Left lung (tissue), 10 donors: Measurements from ENCODE around the gene KIF16B. TPM values are rescaled to one million over a fixed set of nuclear protein-coding genes. Genes with fewer than 3 reads are reported as not detected.

ENCODE experiments used
- ATAC-seq: fragments of 200-7000 bp; cut with Tn5 transposase; one replicate; pipeline ENCODE4 v1.9.1; 2020; ENCODE audit warnings: moderate library complexity
- DNase-seq, 4 donors: peaks; one replicate each; pipeline ENCODE4 v3.0.0-alpha.2; 2013 to 2020
- H3K27ac ChIP-seq, 2 donors: fragments of 200-600 bp; sonication (generic) in 1 of 2; one replicate each; pipeline versions ENCODE4 v1.5.0 to v1.8.0; 2020 to 2021
- H3K27me3 ChIP-seq, 2 donors: fragments of 200-600 bp; sonication (generic) in 1 of 2; one replicate each; pipeline versions ENCODE4 v1.5.0 to v1.8.0; 2020 to 2021
- H3K36me3 ChIP-seq, 2 donors: fragments of 200-600 bp; sonication (generic) in 1 of 2; one replicate each; pipeline versions ENCODE4 v1.5.0 to v1.8.0; 2020 to 2021
- H3K4me1 ChIP-seq, 2 donors: fragments of 200-600 bp; one replicate each; pipeline ENCODE4 v1.8.0; 2021
- H3K4me3 ChIP-seq, 2 donors: fragments of 200-600 bp; sonication (generic) in 1 of 2; one replicate each; pipeline versions ENCODE4 v1.5.0 to v1.8.0; 2020 to 2021; ENCODE audit warnings: mild to moderate bottlenecking in 1 of 2
- H3K9me3 ChIP-seq, 2 donors: fragments of 200-600 bp; sonication (generic) in 1 of 2; one replicate each; pipeline versions ENCODE4 v1.5.0 to v1.8.0; 2020 to 2021
- CTCF ChIP-seq, 2 donors: fragments of 200-600 bp; sonication (generic) in 1 of 2; IDR thresholded peaks; one replicate each; pipeline versions ENCODE4 v1.5.0 to v1.8.0; 2021; ENCODE audit warnings: antibody characterized with exemption in 2 of 2
- intact Hi-C, 2 donors: fragments of 100-400 bp; cut with DNase I; formaldehyde crosslinking; loops; one replicate each; pipeline versions ENCODE4 v1.11.2 to v1.14.2; 2022
- polyA plus RNA-seq, 6 donors: library from polyadenylated mRNA; unstranded; fragments of 120-200 nt; gene quantifications; one replicate each; pipeline ENCODE4 v1.2.1, GENCODE V29; 2013; ENCODE audit not compliant: insufficient read length in 6 of 6
- total RNA-seq, 2 donors: library from RNA; stranded (reverse); fragmentation: NEBNext Ultra II Directional; extraction: Animal tissue kit (Norgen Biotek cat#: 25700); gene quantifications; one replicate each; pipeline ENCODE4 v1.2.1, GENCODE V29; 2021
- donor health status: DM: no; HTN: yes; CAD: no.
- donor health status: DM: no; HTN: no; CAD: no.

KIF16B gene
- total and polyA plus RNA-seq, 8 donors = 9.1 to 23.8 (median 12.8) TPM

- Histone ChIP-seq H3K36me3 (peaks cover 0 to 12% of the 10 kb centered on the region in 2 donors), H3K4me3 (no peak overlapping the region), H3K27ac (no peak overlapping the region), H3K27me3 (no peaks in the 10 kb centered on the region), H3K9me3 (no peaks in the 10 kb centered on the region), H3K4me1 (no peaks in the 10 kb centered on the region)
- intact Hi-C loops = no loop called here
- ATAC-seq = no peak
- DNase-seq = no peak
- no peak for TF ChIP-seq CTCF (IDR thresholded peaks at IDR 0.05)
Observed at GRCh38 chr20:16485401-16485800, 87.8 kb downstream of the KIF16B start.

GRCh38 chr20:16483024-16483423 is 90.2 kb downstream of the KIF16B start:
- Histone ChIP-seq H3K27ac (no peak overlapping the region), H3K27me3 (no peaks in the 10 kb centered on the region), H3K9me3 (no peaks in the 10 kb centered on the region), H3K4me3 (no peak overlapping the region), H3K4me1 (no peaks in the 10 kb centered on the region), H3K36me3 (peaks cover 0 to 8% of the 10 kb centered on the region in 2 donors)
- no peak for TF ChIP-seq CTCF (IDR thresholded peaks at IDR 0.05)
- ATAC-seq (no peak), DNase-seq (no peak)
- intact Hi-C loops = no loop called here

GRCh38 chr20:16481977-16482376 is 91.3 kb downstream of the KIF16B start:
- Histone ChIP-seq H3K27me3 (no peaks in the 10 kb centered on the region), H3K36me3 (no peaks in the 10 kb centered on the region), H3K9me3 (no peaks in the 10 kb centered on the region), H3K27ac (no peak overlapping the region), H3K4me1 (no peaks in the 10 kb centered on the region), H3K4me3 (no peak overlapping the region)
- no peak for DNase-seq
- no peak for TF ChIP-seq CTCF (IDR thresholded peaks at IDR 0.05)
- ATAC-seq = no peak
- intact Hi-C loops = no loop called here

- Histone ChIP-seq H3K4me3 (no peak overlapping the region), H3K27me3 (no peaks in the 10 kb centered on the region), H3K9me3 (no peaks in the 10 kb centered on the region), H3K27ac (no peak overlapping the region), H3K4me1 (peaks cover 3 to 12% of the 10 kb centered on the region in 2 donors), H3K36me3 (no peaks in the 10 kb centered on the region)
- DNase-seq (no peak), ATAC-seq (no peak)
- TF ChIP-seq CTCF (IDR thresholded peaks at IDR 0.05) = no peak
- intact Hi-C loops = no loop called here
Observed at GRCh38 chr20:16479666-16480065, 93.6 kb downstream of the KIF16B start.

- Histone ChIP-seq H3K27ac (no peak overlapping the region), H3K4me3 (no peak overlapping the region), H3K36me3 (no peaks in the 10 kb centered on the region), H3K4me1 (peaks cover 3 to 14% of the 10 kb centered on the region in 2 donors), H3K27me3 (no peaks in the 10 kb centered on the region), H3K9me3 (no peaks in the 10 kb centered on the region)
- no peak for DNase-seq
- no peak for ATAC-seq
- no peak for TF ChIP-seq CTCF (IDR thresholded peaks at IDR 0.05)
- intact Hi-C loops = no loop called here
Observed at GRCh38 chr20:16477632-16478031, 95.6 kb downstream of the KIF16B start.
